ENCODE data around the gene HPRT1. TPM values are rescaled to one million over a fixed set of nuclear protein-coding genes. Genes with fewer than 3 reads are reported as not detected.

HPRT1 gene
- total RNA-seq, 1 donor from 2014 or later = 17.8 TPM

DNA sequence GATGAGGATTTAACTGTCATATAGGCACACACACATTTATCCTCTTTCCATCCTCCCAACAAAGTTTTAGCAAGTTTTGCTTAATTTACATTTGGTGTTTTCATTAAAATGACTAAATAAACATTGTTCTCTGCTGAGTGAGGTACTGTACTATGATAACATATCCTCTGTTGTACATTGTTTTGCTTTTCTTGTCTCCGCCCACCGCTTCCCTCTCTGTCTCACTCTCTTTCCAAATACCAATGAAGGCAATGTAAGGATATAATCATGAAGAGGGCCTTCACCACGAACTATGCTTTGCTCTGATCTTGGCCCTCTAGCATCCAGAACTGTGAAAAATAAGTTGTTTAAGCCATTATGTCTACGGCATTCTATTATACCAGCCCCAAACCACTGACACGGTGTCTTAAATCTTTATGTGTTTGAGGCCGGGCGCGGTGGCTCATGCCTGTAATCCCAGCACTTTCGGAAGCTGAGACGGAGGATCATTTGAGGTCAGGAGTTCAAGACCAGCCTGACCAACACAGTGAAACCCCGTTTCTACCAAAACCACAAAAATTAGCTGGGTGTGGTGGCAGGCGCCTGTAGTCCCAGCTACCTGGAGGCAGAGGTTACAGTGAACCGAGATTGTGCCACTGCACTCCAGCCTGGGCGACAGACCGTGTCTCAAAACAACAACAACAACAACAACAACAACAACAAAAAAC, 65.3 kb downstream of the HPRT1 start:
- H3K4me3 Mint-ChIP-seq = no peak overlapping the region
- peaks cover 4% of the 10 kb centered on the region for H3K36me3 Mint-ChIP-seq
- H3K27me3 Mint-ChIP-seq (ENCODE audit: low read depth) = no peaks in the 10 kb centered on the region
- no peak for DNase-seq (ENCODE audit: low spot score in 2 of 2, unreplicated experiment in 2 of 2)
- no peaks in the 10 kb centered on the region for H3K4me1 Mint-ChIP-seq
- TF ChIP-seq, protein P1, sequence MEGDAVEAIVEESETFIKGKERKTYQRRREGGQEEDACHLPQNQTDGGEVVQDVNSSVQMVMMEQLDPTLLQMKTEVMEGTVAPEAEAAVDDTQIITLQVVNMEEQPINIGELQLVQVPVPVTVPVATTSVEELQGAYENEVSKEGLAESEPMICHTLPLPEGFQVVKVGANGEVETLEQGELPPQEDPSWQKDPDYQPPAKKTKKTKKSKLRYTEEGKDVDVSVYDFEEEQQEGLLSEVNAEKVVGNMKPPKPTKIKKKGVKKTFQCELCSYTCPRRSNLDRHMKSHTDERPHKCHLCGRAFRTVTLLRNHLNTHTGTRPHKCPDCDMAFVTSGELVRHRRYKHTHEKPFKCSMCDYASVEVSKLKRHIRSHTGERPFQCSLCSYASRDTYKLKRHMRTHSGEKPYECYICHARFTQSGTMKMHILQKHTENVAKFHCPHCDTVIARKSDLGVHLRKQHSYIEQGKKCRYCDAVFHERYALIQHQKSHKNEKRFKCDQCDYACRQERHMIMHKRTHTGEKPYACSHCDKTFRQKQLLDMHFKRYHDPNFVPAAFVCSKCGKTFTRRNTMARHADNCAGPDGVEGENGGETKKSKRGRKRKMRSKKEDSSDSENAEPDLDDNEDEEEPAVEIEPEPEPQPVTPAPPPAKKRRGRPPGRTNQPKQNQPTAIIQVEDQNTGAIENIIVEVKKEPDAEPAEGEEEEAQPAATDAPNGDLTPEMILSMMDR (IDR thresholded peaks at IDR 0.05; ENCODE audit: unreplicated experiment) = no peak
- H3K27ac Mint-ChIP-seq = no peak overlapping the region
- H3K9me3 Mint-ChIP-seq = peaks cover 13% of the 10 kb centered on the region

DNA sequence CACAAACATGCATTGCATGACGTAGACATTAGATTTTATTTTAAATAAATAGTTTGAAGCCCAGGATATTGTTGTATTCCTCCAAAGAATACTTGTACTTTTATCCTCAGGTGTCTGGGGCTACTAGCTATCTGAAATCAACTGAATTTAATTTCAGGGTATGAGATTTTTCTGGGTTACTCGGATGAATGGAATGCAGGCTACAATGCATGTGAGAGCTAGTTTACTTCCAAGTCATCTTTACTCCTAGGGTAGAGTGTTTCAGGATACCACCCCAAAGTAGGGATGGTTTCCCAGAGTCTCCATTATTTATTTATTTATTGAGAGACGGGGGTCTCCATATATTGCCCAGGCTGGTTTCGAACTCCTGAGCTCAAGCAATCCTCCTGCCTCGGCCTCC, 66.4 kb downstream of the HPRT1 start:
- no peak overlapping the region for H3K4me3 Mint-ChIP-seq
- no peaks in the 10 kb centered on the region for H3K27me3 Mint-ChIP-seq (ENCODE audit: low read depth)
- TF ChIP-seq, protein P1 (IDR thresholded peaks at IDR 0.05; ENCODE audit: unreplicated experiment) = no peak
- no peaks in the 10 kb centered on the region for H3K4me1 Mint-ChIP-seq
- H3K9me3 Mint-ChIP-seq = peaks cover 14% of the 10 kb centered on the region
- no peak overlapping the region for H3K27ac Mint-ChIP-seq
- DNase-seq (ENCODE audit: low spot score in 2 of 2, unreplicated experiment in 2 of 2) = no peak
- no peaks in the 10 kb centered on the region for H3K36me3 Mint-ChIP-seq

DNA sequence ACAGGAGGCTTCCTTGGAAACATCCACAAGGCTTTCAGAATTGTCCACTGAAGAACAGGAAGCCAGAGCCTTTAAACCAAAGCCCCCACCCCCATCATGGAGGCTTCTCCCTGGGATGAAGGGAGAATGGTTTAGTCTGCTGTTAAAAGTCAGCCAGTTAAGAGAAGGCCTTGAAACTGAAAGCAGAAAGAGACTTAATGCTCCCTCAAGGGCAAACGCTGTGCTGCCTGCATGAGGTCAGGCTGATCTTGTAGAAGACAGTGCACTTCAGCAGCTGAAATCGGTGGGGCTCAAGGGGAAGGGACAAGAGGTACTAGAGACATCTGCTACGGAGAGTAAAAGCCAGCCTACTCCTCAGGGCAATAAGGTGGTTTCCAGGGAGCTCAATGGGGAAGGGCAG, 69.0 kb downstream of the HPRT1 start:
- no peaks in the 10 kb centered on the region for H3K4me1 Mint-ChIP-seq
- H3K27me3 Mint-ChIP-seq (ENCODE audit: low read depth) = no peaks in the 10 kb centered on the region
- peaks cover 19% of the 10 kb centered on the region for H3K9me3 Mint-ChIP-seq
- TF ChIP-seq, protein P1 (IDR thresholded peaks at IDR 0.05; ENCODE audit: unreplicated experiment) = no peak
- H3K4me3 Mint-ChIP-seq = no peak overlapping the region
- DNase-seq (ENCODE audit: low spot score in 2 of 2, unreplicated experiment in 2 of 2) = no peak
- H3K36me3 Mint-ChIP-seq = no peaks in the 10 kb centered on the region
- no peak overlapping the region for H3K27ac Mint-ChIP-seq

DNA sequence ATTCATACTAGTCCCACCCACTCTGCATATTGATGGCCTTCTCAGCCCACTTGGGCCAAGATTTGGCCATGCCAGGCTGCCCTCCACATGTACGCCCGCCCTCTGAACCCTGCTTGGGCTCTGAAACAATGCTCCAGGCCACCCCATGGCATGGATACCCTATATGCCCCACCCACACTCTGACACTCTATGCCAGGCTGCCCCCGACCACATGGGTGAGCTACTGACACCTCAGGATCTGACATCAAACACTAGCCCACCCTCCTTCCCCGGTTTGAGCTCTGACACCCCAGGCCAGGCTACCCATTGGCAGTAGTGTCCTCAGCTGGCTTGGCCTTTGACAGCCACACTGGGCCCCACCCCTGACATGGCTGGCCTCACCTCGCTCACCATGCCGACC, 69.5 kb downstream of the HPRT1 start:
- Mint-ChIP-seq H3K4me1 (no peaks in the 10 kb centered on the region), H3K27me3 (ENCODE audit: low read depth) (no peaks in the 10 kb centered on the region), H3K36me3 (no peaks in the 10 kb centered on the region), H3K4me3 (no peak overlapping the region), H3K9me3 (peaks cover 18% of the 10 kb centered on the region), H3K27ac (no peak overlapping the region)
- no peak for DNase-seq (ENCODE audit: low spot score in 2 of 2, unreplicated experiment in 2 of 2)
- TF ChIP-seq, protein P1 (IDR thresholded peaks at IDR 0.05; ENCODE audit: unreplicated experiment) = no peak

DNA sequence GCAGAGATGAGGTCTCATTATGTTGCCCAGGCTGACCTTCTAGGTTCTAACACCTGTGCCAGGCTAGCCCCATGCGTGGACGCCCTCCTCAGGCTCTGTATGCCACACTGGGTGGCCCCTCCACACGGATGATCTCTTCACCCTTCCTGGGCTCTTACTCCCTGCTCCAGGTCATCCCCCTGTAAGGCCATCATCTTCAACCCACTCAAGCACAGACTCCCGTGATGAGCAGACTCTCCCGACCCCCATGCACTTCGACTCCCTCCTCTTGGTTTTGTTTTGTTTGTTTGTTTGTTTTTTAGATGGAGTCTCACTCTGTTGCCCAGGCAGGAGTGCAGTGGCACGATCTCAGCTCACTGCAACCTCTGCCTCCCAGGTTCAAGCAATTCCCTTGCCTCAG, 70.9 kb downstream of the HPRT1 start:
- TF ChIP-seq, protein P1 (IDR thresholded peaks at IDR 0.05; ENCODE audit: unreplicated experiment) = no peak
- Mint-ChIP-seq H3K4me3 (no peak overlapping the region), H3K27me3 (ENCODE audit: low read depth) (no peaks in the 10 kb centered on the region), H3K36me3 (no peaks in the 10 kb centered on the region), H3K27ac (no peak overlapping the region), H3K4me1 (no peaks in the 10 kb centered on the region), H3K9me3 (peaks cover 16% of the 10 kb centered on the region)
- no peak for DNase-seq (ENCODE audit: low spot score in 2 of 2, unreplicated experiment in 2 of 2)

Measured in mesothelial cell of epicardium (in vitro differentiated cells).